Activated CD4-positive, CD25-positive, alpha-beta regulatory T cell treated with anti-CD3 and anti-CD28 coated beads, Interleukin-2, amount 50 U/mL, for 16 hours (primary cell): ENCODE data around the gene SLC22A4.

Experiments used
- DNase-seq: peaks from one replicate; pipeline ENCODE4 v3.0.0-alpha.2; 2020; ENCODE audit warnings: low read depth, low spot score

The SLC22A4 gene

GRCh38 chr5:132299917-132300316 lies 5.7 kb downstream of the SLC22A4 start:
- DNase-seq: no peak

GRCh38 chr5:132300577-132301343 lies 6.6 kb downstream of the SLC22A4 start:
- no peak for DNase-seq

- DNase-seq: no peak
Measured at GRCh38 chr5:132301344-132302271, 7.4 kb downstream of the SLC22A4 start.

DNA sequence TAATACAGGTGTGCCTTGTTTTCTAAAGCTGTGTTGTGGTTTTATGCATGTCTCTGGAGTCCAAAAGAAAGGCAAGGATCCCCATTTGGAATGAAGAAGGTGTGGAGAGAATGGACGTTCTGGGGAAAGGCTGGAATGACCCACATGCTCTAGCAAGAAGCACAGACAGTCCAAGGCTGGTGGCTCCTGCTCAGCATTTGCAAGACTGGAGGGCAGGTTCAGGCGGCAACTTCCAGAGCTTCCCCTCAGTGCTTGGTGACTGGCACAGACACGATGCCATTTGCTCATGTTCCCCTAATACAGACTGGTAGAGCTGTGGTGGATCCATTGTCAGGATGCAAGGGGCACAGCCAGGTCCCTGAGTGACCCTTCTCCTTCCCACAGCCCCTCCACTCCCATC lies 8.2 kb downstream of the SLC22A4 start:
- no peak for DNase-seq

GRCh38 chr5:132303589-132303988 lies 9.4 kb downstream of the SLC22A4 start:
- DNase-seq: no peak

GRCh38 chr5:132305420-132305819 lies 11.2 kb downstream of the SLC22A4 start:
- no peak for DNase-seq

DNA sequence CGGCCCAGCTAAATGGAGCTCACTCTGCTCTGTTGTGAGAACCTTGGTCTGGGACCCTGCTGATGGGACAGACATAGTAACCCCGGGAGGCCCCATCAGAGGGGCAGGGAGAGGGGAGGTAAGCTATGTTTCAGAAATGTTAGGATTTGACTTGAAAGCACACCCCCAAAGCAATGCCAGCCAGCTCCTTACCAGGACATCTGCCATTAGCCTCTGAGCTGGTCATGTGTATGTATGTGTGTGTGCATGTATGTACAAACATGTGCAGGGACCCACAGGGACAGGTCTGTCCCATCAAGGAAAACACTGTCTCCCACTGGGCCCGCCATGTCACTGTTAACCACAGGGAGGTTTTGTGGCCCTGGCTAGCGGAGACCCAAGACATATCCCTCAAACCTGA lies 14.5 kb downstream of the SLC22A4 start:
- no peak for DNase-seq

DNA sequence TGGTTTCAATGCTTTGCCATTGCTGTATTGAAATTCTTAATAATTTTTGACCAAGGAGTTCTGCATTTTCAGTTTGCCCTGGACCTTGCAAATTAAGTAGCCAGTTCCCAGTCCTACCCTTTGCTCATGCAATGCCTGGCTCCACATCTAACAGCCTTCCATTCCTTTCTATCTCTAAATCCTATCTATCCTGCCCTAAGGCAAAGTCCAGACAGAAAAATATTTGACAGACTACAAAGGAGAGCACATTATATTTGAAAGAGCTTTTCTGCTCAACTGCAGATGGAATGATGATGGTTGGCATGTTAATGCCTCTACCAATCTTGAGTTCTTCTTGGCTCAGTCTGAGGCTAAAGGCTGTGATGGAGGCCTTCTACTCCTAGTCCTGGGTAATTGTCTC lies 15.5 kb downstream of the SLC22A4 start:
- DNase-seq: no peak

DNA sequence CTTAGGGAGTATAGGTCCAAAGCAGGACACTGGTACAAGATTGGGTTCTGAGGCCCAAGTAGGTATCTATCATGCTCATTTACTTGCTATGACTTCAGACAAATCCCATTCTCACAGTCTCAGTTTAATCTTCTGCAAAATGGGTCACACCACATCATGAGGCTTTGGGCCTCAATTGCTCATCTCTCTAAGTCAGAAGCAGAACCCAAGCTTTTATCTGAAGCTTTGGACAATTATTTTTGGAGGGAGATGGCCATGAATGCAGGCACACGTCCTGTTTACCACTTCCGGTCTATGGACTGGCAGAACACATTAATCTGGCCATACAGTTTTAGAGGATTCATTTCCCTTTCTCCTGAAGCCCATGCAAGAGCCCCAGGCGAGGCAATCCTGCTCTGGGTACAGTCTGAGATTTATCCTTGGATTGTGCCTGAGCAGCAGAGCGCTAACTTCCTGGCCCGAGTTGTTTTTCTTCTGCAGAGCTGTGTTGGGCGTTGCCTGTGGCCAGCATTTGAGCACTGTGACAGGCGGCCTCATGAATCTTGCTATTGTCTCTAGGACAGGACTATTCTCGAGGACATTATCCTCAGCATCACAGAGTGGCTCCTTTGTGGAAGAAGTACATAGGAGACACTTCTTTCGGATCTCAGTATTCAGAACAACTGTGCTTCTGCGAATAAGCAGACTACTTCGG lies 16.1 kb downstream of the SLC22A4 start:
- DNase-seq: no peak

- no peak for DNase-seq
Measured at GRCh38 chr5:132313366-132313765, 19.2 kb downstream of the SLC22A4 start.

DNA sequence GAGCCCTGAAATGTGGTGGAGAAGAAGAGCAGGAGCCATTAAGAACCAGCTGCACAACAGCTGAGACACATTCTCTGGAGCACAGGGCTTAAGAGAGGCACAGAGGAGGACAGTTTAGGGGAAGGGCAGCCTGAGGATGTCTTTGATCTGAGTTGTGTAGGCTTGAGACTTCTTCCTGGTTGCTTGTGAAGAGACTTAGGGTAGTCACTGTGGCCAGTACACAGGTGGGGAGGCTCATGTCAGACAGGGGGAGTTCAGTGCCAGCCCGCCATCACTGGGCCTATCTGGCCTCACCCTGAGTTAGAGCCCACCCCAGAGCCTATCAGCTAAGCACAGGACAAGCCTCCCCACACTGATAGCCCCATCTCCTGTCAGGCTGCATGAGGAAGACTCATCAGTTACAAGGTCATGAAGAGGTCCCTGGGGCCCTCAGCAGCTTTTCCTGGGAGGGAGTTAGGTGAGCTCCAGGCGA lies 19.8 kb downstream of the SLC22A4 start:
- no peak for DNase-seq

DNA sequence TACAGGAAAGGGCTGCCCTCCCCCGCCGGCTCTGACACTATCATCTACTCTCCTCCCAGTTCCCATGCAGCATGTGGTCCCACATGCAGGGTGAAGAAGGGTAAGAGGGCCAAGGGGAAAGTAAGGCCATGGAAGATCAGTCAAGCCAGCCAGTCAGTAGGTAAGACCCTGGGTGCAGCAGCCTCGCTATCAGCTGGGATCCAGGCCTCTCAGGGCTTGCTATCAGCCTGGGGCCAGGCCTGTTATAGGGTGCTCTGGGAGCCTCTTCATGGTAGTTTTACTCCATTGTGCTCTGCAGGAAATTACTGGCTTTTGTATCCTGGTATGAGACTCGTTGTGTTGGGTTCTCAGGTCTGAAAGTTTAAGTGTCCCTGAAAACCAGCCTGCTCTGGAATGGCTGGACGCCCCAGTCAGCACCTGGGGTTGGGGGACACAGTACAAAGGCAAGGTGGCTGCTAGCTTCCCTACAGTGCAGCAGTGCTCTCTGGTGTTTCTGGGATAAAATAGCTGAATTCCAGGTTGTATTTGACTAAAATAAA lies 21.4 kb downstream of the SLC22A4 start:
- no peak for DNase-seq

- no peak for DNase-seq
Measured at GRCh38 chr5:132319975-132320374, 25.8 kb downstream of the SLC22A4 start.

DNA sequence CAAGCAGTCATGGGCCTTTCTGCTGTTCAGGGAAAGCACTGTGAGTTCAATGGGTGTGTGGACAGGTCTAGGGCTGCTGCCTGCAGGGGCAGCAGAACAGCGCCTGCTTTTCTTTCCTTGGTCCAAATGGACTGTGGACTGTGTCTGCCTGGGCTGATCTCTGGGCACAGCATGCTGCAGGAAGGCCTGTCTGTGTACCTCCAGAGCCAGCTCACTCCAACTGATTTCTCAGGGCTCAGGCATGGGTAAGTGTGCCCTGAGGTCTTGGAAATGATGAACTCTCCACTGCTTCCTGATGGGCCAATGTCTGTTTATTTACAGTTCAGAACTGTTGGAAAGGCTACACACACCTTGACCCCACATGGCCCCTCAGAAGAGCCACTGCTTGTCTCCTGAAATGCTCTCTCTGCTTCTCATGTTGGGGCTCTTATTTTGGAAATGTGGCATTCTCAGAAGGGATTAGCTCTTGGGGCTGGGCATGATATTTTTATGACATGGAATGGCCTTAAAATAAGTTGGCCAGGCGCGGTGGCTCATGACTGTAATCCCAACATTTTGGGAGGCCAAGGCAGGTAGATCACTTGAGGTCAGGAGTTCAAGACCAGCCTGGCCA lies 27.0 kb downstream of the SLC22A4 start:
- DNase-seq: no peak

GRCh38 chr5:132322266-132322665 lies 28.1 kb downstream of the SLC22A4 start:
- DNase-seq: no peak

GRCh38 chr5:132323202-132323601 lies 29.0 kb downstream of the SLC22A4 start:
- no peak for DNase-seq

GRCh38 chr5:132325691-132326090 lies 31.5 kb downstream of the SLC22A4 start:
- DNase-seq: no peak

GRCh38 chr5:132327252-132327955 lies 33.2 kb downstream of the SLC22A4 start:
- DNase-seq: no peak

DNA sequence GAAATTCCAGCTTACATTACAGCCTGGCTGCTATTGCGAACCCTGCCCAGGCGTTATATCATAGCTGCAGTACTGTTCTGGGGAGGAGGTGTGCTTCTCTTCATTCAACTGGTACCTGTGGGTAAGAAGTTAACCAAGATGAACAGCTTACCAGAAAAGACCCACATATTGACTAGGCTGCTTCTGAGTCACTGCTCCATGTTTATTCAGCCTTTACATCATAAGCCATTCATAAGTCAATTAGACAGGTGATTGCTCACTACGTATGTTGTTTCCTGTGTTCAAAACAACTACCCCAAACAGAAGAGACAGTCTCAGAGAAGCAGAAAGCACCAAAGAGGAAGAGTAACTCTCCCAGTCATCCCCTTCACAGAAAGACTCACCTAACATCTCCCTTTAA lies 40.6 kb downstream of the SLC22A4 start:
- DNase-seq: no peak

DNA sequence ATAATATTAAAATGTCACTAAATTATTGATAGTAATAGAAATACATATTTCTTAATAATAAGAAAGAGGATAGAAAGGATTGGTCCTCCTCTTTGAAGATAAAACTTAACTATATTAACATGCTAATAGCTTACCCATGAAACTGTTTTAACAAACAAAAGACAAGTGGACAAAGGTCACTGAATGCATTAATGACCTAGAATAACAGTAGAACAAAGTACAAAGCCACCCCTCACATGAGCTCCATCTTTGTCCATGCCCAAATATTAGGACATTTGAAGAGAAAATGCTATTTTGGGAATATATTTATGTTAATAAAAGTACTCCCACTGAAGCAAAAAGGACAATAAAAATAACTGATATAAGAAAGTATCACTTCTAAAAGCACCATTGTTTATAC lies 41.2 kb downstream of the SLC22A4 start:
- no peak for DNase-seq

GRCh38 chr5:132339502-132339901 lies 45.3 kb downstream of the SLC22A4 start:
- DNase-seq: no peak
